GM23338 (cell line): ENCODE measurements around the gene LAMA1. TPM values are rescaled to one million over a fixed set of nuclear protein-coding genes. Genes with fewer than 3 reads are reported as not detected.
A peak's percentile ranks its signal among the peaks of the same experiment; 100 is the strongest.

Experiments used
- ATAC-seq: fragments of 200-7000 bp; cut with Tn5 transposase; 3 replicates; pipeline ENCODE4 v1.9.1; 2020
- DNase-seq: peaks from one replicate; pipeline ENCODE4 v3.0.0-alpha.2; 2015; ENCODE audit warnings: low spot score
- H2AFZ ChIP-seq: fragments of 200-600 bp; sonication (generic); 2 replicates; pipeline ENCODE4 v1.8.0; 2016; ENCODE audit warnings: antibody characterized with exemption, mild to moderate bottlenecking, moderate library complexity
- H3F3A ChIP-seq: fragments of 200-600 bp; sonication (generic); replicated peaks from 2 replicates; pipeline ENCODE4 v1.8.0; 2017; ENCODE audit warnings: antibody characterized with exemption, mixed run types, low read depth
- H3K27ac ChIP-seq: fragments of 200-600 bp; sonication (generic); 2 replicates; pipeline ENCODE4 v1.6.1; 2016; ENCODE audit warnings: low read depth
- H3K27me3 ChIP-seq: fragments of 200-600 bp; sonication (generic); 2 replicates; pipeline ENCODE4 v1.8.0; 2016; ENCODE audit warnings: mild to moderate bottlenecking, mixed run types, moderate library complexity; ENCODE audit not compliant: insufficient read depth
- H3K36me3 ChIP-seq: fragments of 200-600 bp; sonication (generic); 2 replicates; pipeline ENCODE4 v1.8.0; 2016; ENCODE audit warnings: mild to moderate bottlenecking; ENCODE audit not compliant: insufficient read depth
- H3K4me1 ChIP-seq: fragments of 200-600 bp; sonication (generic); 2 replicates; pipeline ENCODE4 v1.8.0; 2016; ENCODE audit warnings: mild to moderate bottlenecking, moderate library complexity; ENCODE audit not compliant: insufficient read depth
- H3K4me2 ChIP-seq: fragments of 200-600 bp; sonication (generic); 2 replicates; pipeline ENCODE4 v1.7.1; 2017; ENCODE audit warnings: mixed run types
- H3K4me3 ChIP-seq: fragments of 200-600 bp; sonication (generic); 2 replicates; pipeline ENCODE4 v1.6.1; 2016; ENCODE audit warnings: mixed run types
- H3K79me2 ChIP-seq: fragments of 200-600 bp; sonication (generic); replicated peaks from 2 replicates; pipeline ENCODE4 v1.8.0; 2017; ENCODE audit warnings: mild to moderate bottlenecking; ENCODE audit not compliant: insufficient read depth
- H3K9me2 ChIP-seq: fragments of 200-600 bp; sonication (generic); 2 replicates; pipeline ENCODE4 v1.8.0; 2017; ENCODE audit not compliant: insufficient read depth
- H4K20me1 ChIP-seq: fragments of 200-600 bp; sonication (generic); replicated peaks from 2 replicates; pipeline ENCODE4 v1.8.0; 2017; ENCODE audit warnings: mild to moderate bottlenecking; ENCODE audit not compliant: insufficient read depth
- H3K27ac Mint-ChIP-seq: 2 replicates; pipeline ENCODE4 v1.8.0; 2020; ENCODE audit warnings: inconsistent platforms, mild to moderate bottlenecking, moderate library complexity, mixed read lengths
- H3K27me3 Mint-ChIP-seq: 3 replicates; pipeline ENCODE4 v1.8.0; 2022; ENCODE audit warnings: low read depth, mild to moderate bottlenecking, moderate library complexity, mixed read lengths, inconsistent platforms; ENCODE audit not compliant: insufficient read depth, poor library complexity
- H3K36me3 Mint-ChIP-seq: 3 replicates; pipeline ENCODE4 v1.8.0; 2021; ENCODE audit warnings: low read depth, mild to moderate bottlenecking, inconsistent platforms, moderate library complexity, mixed read lengths
- H3K4me1 Mint-ChIP-seq: 3 replicates; pipeline ENCODE4 v1.8.0; 2020; ENCODE audit warnings: mild to moderate bottlenecking, inconsistent platforms, mixed read lengths
- H3K4me3 Mint-ChIP-seq: 3 replicates; pipeline ENCODE4 v1.8.0; 2021; ENCODE audit warnings: moderate library complexity, mild to moderate bottlenecking, inconsistent platforms, mixed read lengths
- H3K9me3 Mint-ChIP-seq: 3 replicates; pipeline ENCODE4 v1.8.0; 2020; ENCODE audit warnings: moderate library complexity, mild to moderate bottlenecking, inconsistent platforms, mixed read lengths
- CREB1 ChIP-seq: fragments of 250-450 bp; sonication (Bioruptor Pico); IDR thresholded peaks from 2 replicates; pipeline ENCODE4 v1.5.0; 2020; ENCODE audit warnings: low read depth, mild to moderate bottlenecking, moderate library complexity
- EZH2phosphoT487 ChIP-seq: fragments of 200-600 bp; sonication (generic); IDR thresholded peaks from one replicate; pipeline ENCODE4 v1.8.1; 2018; ENCODE audit warnings: antibody characterized with exemption; ENCODE audit not compliant: unreplicated experiment
- NANOG ChIP-seq: IDR thresholded peaks from 2 replicates; pipeline ENCODE4 v1.6.1; 2016; ENCODE audit warnings: antibody characterized with exemption, borderline replicate concordance
- polyA plus RNA-seq: library from polyadenylated mRNA; unstranded; fragments of >200 nt; fragmentation: Nextera tagmentation; extraction: Ambion mirVana; gene quantifications from 2 replicates; pipeline ENCODE4 v1.2.1, GENCODE V29; 2016
- total RNA-seq: library from RNA; depleted of rRNA; stranded (reverse); fragments of >200 nt; shearing (Covaris generic); gene quantifications from 2 replicates; pipeline ENCODE4 v1.2.3, GENCODE V29; 2014
- TF ChIP-seq, protein P1 (sequence below), 2 experiments: fragments of 200-600 bp in 1 of 2; sonication (generic) in 1 of 2; conservative IDR thresholded peaks; 2 replicates each; pipeline versions ENCODE4 v1.5.1 to v1.6.1; 2016 to 2017; ENCODE audit warnings: antibody characterized with exemption in 2 of 2, low read depth in 2 of 2, mild to moderate bottlenecking in 2 of 2, moderate library complexity in 1 of 2
- TF ChIP-seq, protein P2 (sequence below): fragments of 250-450 bp; sonication (Bioruptor Pico); IDR thresholded peaks from 2 replicates; pipeline ENCODE4 v1.5.0; 2020; ENCODE audit warnings: mild to moderate bottlenecking, moderate library complexity
- TF ChIP-seq, protein P3 (sequence below): IDR thresholded peaks from one replicate; pipeline ENCODE4 v1.6.1; 2018; ENCODE audit warnings: antibody characterized with exemption; ENCODE audit not compliant: unreplicated experiment

LAMA1 gene
- total and polyA plus RNA-seq, 2 experiments from 2014 or later, result 14.8 to 52.3 TPM

DNA sequence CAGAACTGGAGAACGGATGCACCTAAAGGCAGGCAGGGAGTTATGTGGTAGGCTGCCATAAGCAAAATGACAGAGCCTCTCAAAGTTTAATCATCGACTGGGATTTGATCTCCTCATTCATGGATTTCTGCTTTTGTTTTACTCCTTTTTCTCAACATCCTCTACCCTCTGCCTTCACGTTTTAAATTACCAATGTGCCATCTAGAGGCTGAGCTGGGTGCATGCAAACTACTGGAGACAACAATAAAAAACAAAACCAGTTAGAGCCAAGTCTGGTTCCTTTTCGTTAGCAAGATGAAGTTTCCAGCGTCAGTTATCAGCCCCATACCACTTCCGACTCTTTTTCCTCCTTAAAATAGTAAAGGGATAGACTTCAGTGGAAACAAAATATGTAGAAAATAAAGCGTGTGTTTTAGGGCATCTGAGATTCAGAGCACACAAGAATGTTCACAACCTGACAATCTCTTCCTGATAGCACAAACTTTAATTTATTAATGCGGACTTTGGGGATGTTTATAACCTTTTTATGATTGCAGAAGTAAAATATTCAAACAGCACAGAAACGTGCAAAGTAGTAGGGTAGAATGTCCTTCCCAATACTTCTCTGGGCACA lies 117.0 kb downstream of the LAMA1 start:
- Histone ChIP-seq H3K79me2 (no peaks in the 10 kb centered on the region), H3K4me3 (no peak overlapping the region), H3K4me1 (0 out of 2 replicates have a peak, but pooled peaks cover 2% of the 10 kb centered on the region), H3K27ac (no peak overlapping the region), H4K20me1 (no peaks in the 10 kb centered on the region), H2AFZ (no peak overlapping the region), H3K9me2 (no peaks in the 10 kb centered on the region), H3K36me3 (no peaks in the 10 kb centered on the region), H3F3A (no peaks in the 10 kb centered on the region), H3K4me2 (no peak overlapping the region), H3K27me3 (no peaks in the 10 kb centered on the region)
- Mint-ChIP-seq H3K4me1 (peaks cover 22% of the 10 kb centered on the region), H3K27me3 (peaks cover 2% of the 10 kb centered on the region), H3K4me3 (no peak overlapping the region), H3K36me3 (peaks cover 21% of the 10 kb centered on the region), H3K9me3 (no peaks in the 10 kb centered on the region), H3K27ac (peak overlapping the region; percentile 69)
- TF ChIP-seq, protein P1, sequence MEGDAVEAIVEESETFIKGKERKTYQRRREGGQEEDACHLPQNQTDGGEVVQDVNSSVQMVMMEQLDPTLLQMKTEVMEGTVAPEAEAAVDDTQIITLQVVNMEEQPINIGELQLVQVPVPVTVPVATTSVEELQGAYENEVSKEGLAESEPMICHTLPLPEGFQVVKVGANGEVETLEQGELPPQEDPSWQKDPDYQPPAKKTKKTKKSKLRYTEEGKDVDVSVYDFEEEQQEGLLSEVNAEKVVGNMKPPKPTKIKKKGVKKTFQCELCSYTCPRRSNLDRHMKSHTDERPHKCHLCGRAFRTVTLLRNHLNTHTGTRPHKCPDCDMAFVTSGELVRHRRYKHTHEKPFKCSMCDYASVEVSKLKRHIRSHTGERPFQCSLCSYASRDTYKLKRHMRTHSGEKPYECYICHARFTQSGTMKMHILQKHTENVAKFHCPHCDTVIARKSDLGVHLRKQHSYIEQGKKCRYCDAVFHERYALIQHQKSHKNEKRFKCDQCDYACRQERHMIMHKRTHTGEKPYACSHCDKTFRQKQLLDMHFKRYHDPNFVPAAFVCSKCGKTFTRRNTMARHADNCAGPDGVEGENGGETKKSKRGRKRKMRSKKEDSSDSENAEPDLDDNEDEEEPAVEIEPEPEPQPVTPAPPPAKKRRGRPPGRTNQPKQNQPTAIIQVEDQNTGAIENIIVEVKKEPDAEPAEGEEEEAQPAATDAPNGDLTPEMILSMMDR (conservative IDR thresholded peaks at IDR 0.05; ENCODE audit: low read depth in 2 of 2), result peak; percentile 58 to 66
- no peak for TF ChIP-seq CREB1 (CRISPR knock-in tag)
- ATAC-seq (peak; percentile 71), DNase-seq (peak; percentile 56)

DNA sequence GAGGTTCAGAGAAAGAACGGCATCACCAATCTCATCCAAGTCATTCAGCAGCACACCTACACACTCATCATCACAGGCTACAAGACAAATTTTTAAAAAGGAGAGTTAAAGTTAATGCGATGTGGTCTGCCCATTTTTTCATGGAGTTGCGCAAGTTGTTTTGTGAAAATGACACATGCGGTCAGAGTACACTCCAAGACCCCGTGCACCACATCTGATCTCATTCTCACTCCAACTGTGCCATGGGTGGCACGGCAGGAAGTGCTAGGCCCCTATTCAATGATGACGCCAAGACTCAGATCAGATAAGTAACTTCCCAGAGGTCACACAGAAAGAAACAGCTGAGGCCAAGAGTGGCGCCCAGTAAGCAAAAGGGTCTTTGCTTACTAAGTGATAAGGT lies 119.8 kb downstream of the LAMA1 start:
- Mint-ChIP-seq H3K4me1 (peaks cover 21% of the 10 kb centered on the region), H3K27ac (no peak overlapping the region)
- TF ChIP-seq, protein P2, sequence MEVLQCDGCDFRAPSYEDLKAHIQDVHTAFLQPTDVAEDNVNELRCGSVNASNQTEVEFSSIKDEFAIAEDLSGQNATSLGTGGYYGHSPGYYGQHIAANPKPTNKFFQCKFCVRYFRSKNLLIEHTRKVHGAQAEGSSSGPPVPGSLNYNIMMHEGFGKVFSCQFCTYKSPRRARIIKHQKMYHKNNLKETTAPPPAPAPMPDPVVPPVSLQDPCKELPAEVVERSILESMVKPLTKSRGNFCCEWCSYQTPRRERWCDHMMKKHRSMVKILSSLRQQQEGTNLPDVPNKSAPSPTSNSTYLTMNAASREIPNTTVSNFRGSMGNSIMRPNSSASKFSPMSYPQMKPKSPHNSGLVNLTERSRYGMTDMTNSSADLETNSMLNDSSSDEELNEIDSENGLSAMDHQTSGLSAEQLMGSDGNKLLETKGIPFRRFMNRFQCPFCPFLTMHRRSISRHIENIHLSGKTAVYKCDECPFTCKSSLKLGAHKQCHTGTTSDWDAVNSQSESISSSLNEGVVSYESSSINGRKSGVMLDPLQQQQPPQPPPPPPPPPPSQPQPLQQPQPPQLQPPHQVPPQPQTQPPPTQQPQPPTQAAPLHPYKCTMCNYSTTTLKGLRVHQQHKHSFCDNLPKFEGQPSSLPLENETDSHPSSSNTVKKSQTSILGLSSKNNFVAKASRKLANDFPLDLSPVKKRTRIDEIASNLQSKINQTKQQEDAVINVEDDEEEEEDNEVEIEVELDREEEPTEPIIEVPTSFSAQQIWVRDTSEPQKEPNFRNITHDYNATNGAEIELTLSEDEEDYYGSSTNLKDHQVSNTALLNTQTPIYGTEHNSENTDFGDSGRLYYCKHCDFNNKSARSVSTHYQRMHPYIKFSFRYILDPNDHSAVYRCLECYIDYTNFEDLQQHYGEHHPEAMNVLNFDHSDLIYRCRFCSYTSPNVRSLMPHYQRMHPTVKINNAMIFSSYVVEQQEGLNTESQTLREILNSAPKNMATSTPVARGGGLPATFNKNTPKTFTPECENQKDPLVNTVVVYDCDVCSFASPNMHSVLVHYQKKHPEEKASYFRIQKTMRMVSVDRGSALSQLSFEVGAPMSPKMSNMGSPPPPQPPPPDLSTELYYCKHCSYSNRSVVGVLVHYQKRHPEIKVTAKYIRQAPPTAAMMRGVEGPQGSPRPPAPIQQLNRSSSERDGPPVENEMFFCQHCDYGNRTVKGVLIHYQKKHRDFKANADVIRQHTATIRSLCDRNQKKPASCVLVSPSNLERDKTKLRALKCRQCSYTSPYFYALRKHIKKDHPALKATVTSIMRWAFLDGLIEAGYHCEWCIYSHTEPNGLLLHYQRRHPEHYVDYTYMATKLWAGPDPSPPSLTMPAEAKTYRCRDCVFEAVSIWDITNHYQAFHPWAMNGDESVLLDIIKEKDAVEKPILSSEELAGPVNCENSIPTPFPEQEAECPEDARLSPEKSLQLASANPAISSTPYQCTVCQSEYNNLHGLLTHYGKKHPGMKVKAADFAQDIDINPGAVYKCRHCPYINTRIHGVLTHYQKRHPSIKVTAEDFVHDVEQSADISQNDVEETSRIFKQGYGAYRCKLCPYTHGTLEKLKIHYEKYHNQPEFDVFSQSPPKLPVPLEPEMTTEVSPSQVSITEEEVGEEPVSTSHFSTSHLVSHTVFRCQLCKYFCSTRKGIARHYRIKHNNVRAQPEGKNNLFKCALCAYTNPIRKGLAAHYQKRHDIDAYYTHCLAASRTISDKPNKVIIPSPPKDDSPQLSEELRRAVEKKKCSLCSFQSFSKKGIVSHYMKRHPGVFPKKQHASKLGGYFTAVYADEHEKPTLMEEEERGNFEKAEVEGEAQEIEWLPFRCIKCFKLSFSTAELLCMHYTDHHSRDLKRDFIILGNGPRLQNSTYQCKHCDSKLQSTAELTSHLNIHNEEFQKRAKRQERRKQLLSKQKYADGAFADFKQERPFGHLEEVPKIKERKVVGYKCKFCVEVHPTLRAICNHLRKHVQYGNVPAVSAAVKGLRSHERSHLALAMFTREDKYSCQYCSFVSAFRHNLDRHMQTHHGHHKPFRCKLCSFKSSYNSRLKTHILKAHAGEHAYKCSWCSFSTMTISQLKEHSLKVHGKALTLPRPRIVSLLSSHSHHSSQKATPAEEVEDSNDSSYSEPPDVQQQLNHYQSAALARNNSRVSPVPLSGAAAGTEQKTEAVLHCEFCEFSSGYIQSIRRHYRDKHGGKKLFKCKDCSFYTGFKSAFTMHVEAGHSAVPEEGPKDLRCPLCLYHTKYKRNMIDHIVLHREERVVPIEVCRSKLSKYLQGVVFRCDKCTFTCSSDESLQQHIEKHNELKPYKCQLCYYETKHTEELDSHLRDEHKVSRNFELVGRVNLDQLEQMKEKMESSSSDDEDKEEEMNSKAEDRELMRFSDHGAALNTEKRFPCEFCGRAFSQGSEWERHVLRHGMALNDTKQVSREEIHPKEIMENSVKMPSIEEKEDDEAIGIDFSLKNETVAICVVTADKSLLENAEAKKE (CRISPR knock-in tag), result no peak
- TF ChIP-seq, protein P3, sequence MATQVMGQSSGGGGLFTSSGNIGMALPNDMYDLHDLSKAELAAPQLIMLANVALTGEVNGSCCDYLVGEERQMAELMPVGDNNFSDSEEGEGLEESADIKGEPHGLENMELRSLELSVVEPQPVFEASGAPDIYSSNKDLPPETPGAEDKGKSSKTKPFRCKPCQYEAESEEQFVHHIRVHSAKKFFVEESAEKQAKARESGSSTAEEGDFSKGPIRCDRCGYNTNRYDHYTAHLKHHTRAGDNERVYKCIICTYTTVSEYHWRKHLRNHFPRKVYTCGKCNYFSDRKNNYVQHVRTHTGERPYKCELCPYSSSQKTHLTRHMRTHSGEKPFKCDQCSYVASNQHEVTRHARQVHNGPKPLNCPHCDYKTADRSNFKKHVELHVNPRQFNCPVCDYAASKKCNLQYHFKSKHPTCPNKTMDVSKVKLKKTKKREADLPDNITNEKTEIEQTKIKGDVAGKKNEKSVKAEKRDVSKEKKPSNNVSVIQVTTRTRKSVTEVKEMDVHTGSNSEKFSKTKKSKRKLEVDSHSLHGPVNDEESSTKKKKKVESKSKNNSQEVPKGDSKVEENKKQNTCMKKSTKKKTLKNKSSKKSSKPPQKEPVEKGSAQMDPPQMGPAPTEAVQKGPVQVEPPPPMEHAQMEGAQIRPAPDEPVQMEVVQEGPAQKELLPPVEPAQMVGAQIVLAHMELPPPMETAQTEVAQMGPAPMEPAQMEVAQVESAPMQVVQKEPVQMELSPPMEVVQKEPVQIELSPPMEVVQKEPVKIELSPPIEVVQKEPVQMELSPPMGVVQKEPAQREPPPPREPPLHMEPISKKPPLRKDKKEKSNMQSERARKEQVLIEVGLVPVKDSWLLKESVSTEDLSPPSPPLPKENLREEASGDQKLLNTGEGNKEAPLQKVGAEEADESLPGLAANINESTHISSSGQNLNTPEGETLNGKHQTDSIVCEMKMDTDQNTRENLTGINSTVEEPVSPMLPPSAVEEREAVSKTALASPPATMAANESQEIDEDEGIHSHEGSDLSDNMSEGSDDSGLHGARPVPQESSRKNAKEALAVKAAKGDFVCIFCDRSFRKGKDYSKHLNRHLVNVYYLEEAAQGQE, result no peak
- no peak for TF ChIP-seq NANOG
- TF ChIP-seq CREB1 (CRISPR knock-in tag), result no peak
- TF ChIP-seq, protein P1 (conservative IDR thresholded peaks at IDR 0.05; ENCODE audit: low read depth in 2 of 2), result no peak
- TF ChIP-seq EZH2phosphoT487, result no peak

More for the DNA sequence above, 119.8 kb downstream of the LAMA1 start:
- Histone ChIP-seq H3K79me2 (no peaks in the 10 kb centered on the region), H4K20me1 (no peaks in the 10 kb centered on the region), H3K4me1 (0 out of 2 replicates have a peak, but pooled peaks cover 2% of the 10 kb centered on the region), H3K4me2 (no peak overlapping the region), H3K36me3 (peaks cover 2% of the 10 kb centered on the region; the same call in 1 of the 2 replicates), H3K27ac (no peak overlapping the region), H3K27me3 (no peaks in the 10 kb centered on the region), H3F3A (no peaks in the 10 kb centered on the region), H3K9me2 (no peaks in the 10 kb centered on the region), H2AFZ (no peak overlapping the region), H3K4me3 (no peak overlapping the region)
- Mint-ChIP-seq H3K9me3 (no peaks in the 10 kb centered on the region), H3K4me3 (no peak overlapping the region), H3K36me3 (peaks cover 14% of the 10 kb centered on the region), H3K27me3 (no peaks in the 10 kb centered on the region)
- no peak for ATAC-seq
- DNase-seq, result no peak
